ENCODE measurements around the gene NAA38.
A peak's percentile ranks its signal among the peaks of the same experiment; 100 is the strongest.

NAA38 gene

GRCh38 chr17:7840875-7841274, 16.5 kb downstream of the NAA38 start:
- H3K4me1 ChIP-seq (ENCODE audit: control insufficient read depth, insufficient read depth, low read length): peaks cover 9% of the 10 kb centered on the region
- H3K9ac ChIP-seq (ENCODE audit: low read depth, low read length): no peak overlapping the region
- H3K36me3 ChIP-seq (ENCODE audit: control insufficient read depth, insufficient read depth, low read length): peaks cover 3% of the 10 kb centered on the region
- H3K4me3 ChIP-seq (ENCODE audit: low read depth, low read length): peak overlapping the region; percentile 52
- H3K9me3 ChIP-seq (ENCODE audit: control insufficient read depth, insufficient read depth, low read length): no peaks in the 10 kb centered on the region
- peaks cover 40% of the 10 kb centered on the region for H3K27me3 ChIP-seq (ENCODE audit: control insufficient read depth, insufficient read depth, low read length)

- peaks cover 37% of the 10 kb centered on the region for H3K27me3 ChIP-seq (ENCODE audit: control insufficient read depth, insufficient read depth, low read length)
- H3K4me1 ChIP-seq (ENCODE audit: control insufficient read depth, insufficient read depth, low read length): peaks cover 9% of the 10 kb centered on the region
- H3K9ac ChIP-seq (ENCODE audit: low read depth, low read length): no peak overlapping the region
- no peaks in the 10 kb centered on the region for H3K9me3 ChIP-seq (ENCODE audit: control insufficient read depth, insufficient read depth, low read length)
- no peak overlapping the region for H3K4me3 ChIP-seq (ENCODE audit: low read depth, low read length)
- H3K36me3 ChIP-seq (ENCODE audit: control insufficient read depth, insufficient read depth, low read length): peaks cover 3% of the 10 kb centered on the region
These were observed 16.9 kb downstream of the NAA38 start for GRCh38 chr17:7840441-7840840.

GRCh38 chr17:7839876-7840261, 17.5 kb downstream of the NAA38 start:
- H3K36me3 ChIP-seq (ENCODE audit: control insufficient read depth, insufficient read depth, low read length): no peaks in the 10 kb centered on the region
- H3K27me3 ChIP-seq (ENCODE audit: control insufficient read depth, insufficient read depth, low read length): peaks cover 37% of the 10 kb centered on the region
- H3K9me3 ChIP-seq (ENCODE audit: control insufficient read depth, insufficient read depth, low read length): no peaks in the 10 kb centered on the region
- no peak overlapping the region for H3K4me3 ChIP-seq (ENCODE audit: low read depth, low read length)
- H3K9ac ChIP-seq (ENCODE audit: low read depth, low read length): no peak overlapping the region
- peaks cover 9% of the 10 kb centered on the region for H3K4me1 ChIP-seq (ENCODE audit: control insufficient read depth, insufficient read depth, low read length)

- Histone ChIP-seq H3K27me3 (ENCODE audit: control insufficient read depth, insufficient read depth, low read length) (peaks cover 37% of the 10 kb centered on the region), H3K9me3 (ENCODE audit: control insufficient read depth, insufficient read depth, low read length) (no peaks in the 10 kb centered on the region), H3K4me1 (ENCODE audit: control insufficient read depth, insufficient read depth, low read length) (peaks cover 9% of the 10 kb centered on the region), H3K4me3 (ENCODE audit: low read depth, low read length) (no peak overlapping the region), H3K36me3 (ENCODE audit: control insufficient read depth, insufficient read depth, low read length) (no peaks in the 10 kb centered on the region), H3K9ac (ENCODE audit: low read depth, low read length) (no peak overlapping the region)
These were observed 18.0 kb downstream of the NAA38 start for GRCh38 chr17:7839190-7839875.

- Histone ChIP-seq H3K9me3 (ENCODE audit: control insufficient read depth, insufficient read depth, low read length) (no peaks in the 10 kb centered on the region), H3K4me3 (ENCODE audit: low read depth, low read length) (peak overlapping the region; percentile 91), H3K27me3 (ENCODE audit: control insufficient read depth, insufficient read depth, low read length) (peaks cover 40% of the 10 kb centered on the region), H3K9ac (ENCODE audit: low read depth, low read length) (no peak overlapping the region), H3K36me3 (ENCODE audit: control insufficient read depth, insufficient read depth, low read length) (no peaks in the 10 kb centered on the region), H3K4me1 (ENCODE audit: control insufficient read depth, insufficient read depth, low read length) (peaks cover 11% of the 10 kb centered on the region)
These were observed 19.0 kb downstream of the NAA38 start for GRCh38 chr17:7838090-7839075.

- Histone ChIP-seq H3K9ac (ENCODE audit: low read depth, low read length) (no peak overlapping the region), H3K27me3 (ENCODE audit: control insufficient read depth, insufficient read depth, low read length) (peaks cover 42% of the 10 kb centered on the region), H3K36me3 (ENCODE audit: control insufficient read depth, insufficient read depth, low read length) (no peaks in the 10 kb centered on the region), H3K9me3 (ENCODE audit: control insufficient read depth, insufficient read depth, low read length) (no peaks in the 10 kb centered on the region), H3K4me1 (ENCODE audit: control insufficient read depth, insufficient read depth, low read length) (peaks cover 13% of the 10 kb centered on the region), H3K4me3 (ENCODE audit: low read depth, low read length) (peak overlapping the region; percentile 91)
These were observed 19.8 kb downstream of the NAA38 start for GRCh38 chr17:7837408-7838088.

- Histone ChIP-seq H3K9ac (ENCODE audit: low read depth, low read length) (no peak overlapping the region), H3K4me3 (ENCODE audit: low read depth, low read length) (peak overlapping the region; percentile 91), H3K9me3 (ENCODE audit: control insufficient read depth, insufficient read depth, low read length) (no peaks in the 10 kb centered on the region), H3K27me3 (ENCODE audit: control insufficient read depth, insufficient read depth, low read length) (peaks cover 49% of the 10 kb centered on the region), H3K36me3 (ENCODE audit: control insufficient read depth, insufficient read depth, low read length) (no peaks in the 10 kb centered on the region), H3K4me1 (ENCODE audit: control insufficient read depth, insufficient read depth, low read length) (peaks cover 13% of the 10 kb centered on the region)
These were observed 20.6 kb downstream of the NAA38 start for GRCh38 chr17:7836596-7837407.

- H3K9ac ChIP-seq (ENCODE audit: low read depth, low read length): peak overlapping the region; percentile 37
- H3K9me3 ChIP-seq (ENCODE audit: control insufficient read depth, insufficient read depth, low read length): no peaks in the 10 kb centered on the region
- H3K4me3 ChIP-seq (ENCODE audit: low read depth, low read length): peak overlapping the region; percentile 91
- H3K36me3 ChIP-seq (ENCODE audit: control insufficient read depth, insufficient read depth, low read length): no peaks in the 10 kb centered on the region
- H3K27me3 ChIP-seq (ENCODE audit: control insufficient read depth, insufficient read depth, low read length): peaks cover 51% of the 10 kb centered on the region
- H3K4me1 ChIP-seq (ENCODE audit: control insufficient read depth, insufficient read depth, low read length): peaks cover 13% of the 10 kb centered on the region
These were observed 21.4 kb downstream of the NAA38 start for GRCh38 chr17:7835814-7836595.

GRCh38 chr17:7834957-7835813, 22.2 kb downstream of the NAA38 start:
- no peak overlapping the region for H3K9ac ChIP-seq (ENCODE audit: low read depth, low read length)
- H3K27me3 ChIP-seq (ENCODE audit: control insufficient read depth, insufficient read depth, low read length): peaks cover 51% of the 10 kb centered on the region
- peaks cover 13% of the 10 kb centered on the region for H3K4me1 ChIP-seq (ENCODE audit: control insufficient read depth, insufficient read depth, low read length)
- peak overlapping the region; percentile 91 for H3K4me3 ChIP-seq (ENCODE audit: low read depth, low read length)
- no peaks in the 10 kb centered on the region for H3K9me3 ChIP-seq (ENCODE audit: control insufficient read depth, insufficient read depth, low read length)
- H3K36me3 ChIP-seq (ENCODE audit: control insufficient read depth, insufficient read depth, low read length): no peaks in the 10 kb centered on the region

GRCh38 chr17:7834542-7834956, 22.8 kb downstream of the NAA38 start:
- Histone ChIP-seq H3K9me3 (ENCODE audit: control insufficient read depth, insufficient read depth, low read length) (no peaks in the 10 kb centered on the region), H3K4me1 (ENCODE audit: control insufficient read depth, insufficient read depth, low read length) (peaks cover 13% of the 10 kb centered on the region), H3K27me3 (ENCODE audit: control insufficient read depth, insufficient read depth, low read length) (peaks cover 48% of the 10 kb centered on the region), H3K36me3 (ENCODE audit: control insufficient read depth, insufficient read depth, low read length) (no peaks in the 10 kb centered on the region), H3K4me3 (ENCODE audit: low read depth, low read length) (peak overlapping the region; percentile 84), H3K9ac (ENCODE audit: low read depth, low read length) (no peak overlapping the region)

Measured in iPS-15b (cell line).